B cell (primary cell): ENCODE measurements around the gene TMEM82. TPM values are rescaled to one million over a fixed set of nuclear protein-coding genes. Genes with fewer than 3 reads are reported as not detected.

Source experiments
- ATAC-seq: fragments of 200-7000 bp; cut with Tn5 transposase; one replicate; pipeline ENCODE4 v1.10.0; 2021; ENCODE audit warnings: low read depth, mild to moderate bottlenecking, moderate number of reproducible peaks, moderate library complexity
- CTCF ChIA-PET: fragments of 350-600 bp; sonication (Branson Sonifier 250); formaldehyde crosslinking; loops from one replicate; lab custom pipeline; 2021; ENCODE audit warnings: antibody characterized with exemption, inconsistent platforms; lab: Charles Lee
- POLR2A ChIA-PET: fragments of 350-600 bp; sonication (Branson Sonifier 250); formaldehyde crosslinking; loops from one replicate; lab custom pipeline; 2021; ENCODE audit warnings: antibody characterized with exemption; lab: Charles Lee
- DNase-seq: peaks from one replicate; pipeline ENCODE4 v3.0.0; 2013
- H2AFZ ChIP-seq: 2 replicates; pipeline ENCODE4 v1.6.1; 2012; ENCODE audit warnings: mild to moderate bottlenecking, low read depth, low read length; ENCODE audit not compliant: insufficient read depth, poor library complexity, severe bottlenecking
- H3K27ac ChIP-seq, 2 donors: 1 replicate in 1 of 2; 2 replicates in 1 of 2; pipeline ENCODE4 v1.5.1; 2012 to 2013; ENCODE audit warnings: low read length in 2 of 2, mild to moderate bottlenecking in 2 of 2, moderate library complexity in 1 of 2
- H3K27me3 ChIP-seq, 4 experiments: fragments of 200-600 bp in 1 of 4; sonication (generic) in 1 of 4; replicated peaks in 1 of 4; 1 replicate in 2 of 4; 2 replicates in 2 of 4; pipeline versions ENCODE4 v1.6.1 to v1.7.0; 2013 to 2016; ENCODE audit warnings: low read length in 3 of 4, mild to moderate bottlenecking in 2 of 4, mixed read lengths in 1 of 4, moderate library complexity in 1 of 4; ENCODE audit not compliant: insufficient read depth in 4 of 4, control insufficient read depth in 3 of 4; ENCODE audit errors: control extremely low read depth in 1 of 4
- H3K36me3 ChIP-seq, 2 experiments: replicated peaks in 1 of 2; 1 replicate in 1 of 2; 2 replicates in 1 of 2; pipeline versions ENCODE4 v1.6.1 to v1.7.1; 2013; ENCODE audit warnings: low read length in 1 of 2; ENCODE audit not compliant: insufficient read depth in 2 of 2, control insufficient read depth in 1 of 2; ENCODE audit errors: control extremely low read depth in 1 of 2, extremely low read depth in 1 of 2
- H3K4me1 ChIP-seq, 2 donors: fragments of 200-600 bp in 1 of 2; sonication (generic) in 1 of 2; 1 replicate in 1 of 2; 2 replicates in 1 of 2; pipeline versions ENCODE4 v1.5.1 to v1.6.1; 2013 to 2017; ENCODE audit warnings: low read length in 2 of 2; ENCODE audit not compliant: control insufficient read depth in 2 of 2, insufficient read depth in 2 of 2
- H3K4me2 ChIP-seq: replicated peaks from 2 replicates; pipeline ENCODE3; 2012; ENCODE audit warnings: mild to moderate bottlenecking, low read depth, low read length; ENCODE audit not compliant: poor library complexity, severe bottlenecking
- H3K4me3 ChIP-seq, 5 experiments: fragments of 200-600 bp in 1 of 5; sonication (generic) in 1 of 5; 1 replicate in 3 of 5; 2 replicates in 2 of 5; pipeline versions ENCODE4 v1.5.1 to v1.7.0; 2011 to 2016; ENCODE audit warnings: low read length in 4 of 5, mild to moderate bottlenecking in 4 of 5, low read depth in 2 of 5, control low read depth in 1 of 5, moderate library complexity in 1 of 5; ENCODE audit not compliant: insufficient read depth in 1 of 5; ENCODE audit errors: control extremely low read depth in 1 of 5, extremely low read depth in 1 of 5
- H3K79me2 ChIP-seq: fragments of 200-600 bp; sonication (generic); one replicate; pipeline ENCODE4 v1.6.0; 2016; ENCODE audit warnings: low read length; ENCODE audit not compliant: control insufficient read depth, insufficient read depth
- H3K9ac ChIP-seq: fragments of 200-600 bp; sonication (generic); 2 replicates; pipeline ENCODE4 v1.6.1; 2017; ENCODE audit warnings: mild to moderate bottlenecking, low read length, moderate library complexity
- H3K9me3 ChIP-seq, 3 donors: one replicate each; pipeline versions ENCODE4 v1.6.1 to v1.7.1; 2013; ENCODE audit warnings: low read length in 2 of 3; ENCODE audit not compliant: control insufficient read depth in 2 of 3, insufficient read depth in 1 of 3; ENCODE audit errors: control extremely low read depth in 1 of 3
- H4K20me1 ChIP-seq: 2 replicates; pipeline ENCODE4 v1.6.0; 2012; ENCODE audit warnings: mild to moderate bottlenecking, low read length; ENCODE audit not compliant: insufficient read depth, control insufficient read depth, poor library complexity, severe bottlenecking
- H3K27ac Mint-ChIP-seq: one replicate; pipeline ENCODE4 v1.8.0; 2021; ENCODE audit warnings: mixed read lengths
- H3K27me3 Mint-ChIP-seq: one replicate; pipeline ENCODE4 v1.8.0; 2021; ENCODE audit warnings: mixed read lengths
- H3K4me1 Mint-ChIP-seq: one replicate; pipeline ENCODE4 v1.8.0; 2021; ENCODE audit warnings: mixed read lengths
- H3K4me3 Mint-ChIP-seq: one replicate; pipeline ENCODE4 v1.8.0; 2021; ENCODE audit warnings: mixed read lengths
- H3K9me3 Mint-ChIP-seq: one replicate; pipeline ENCODE4 v1.8.0; 2022; ENCODE audit warnings: mixed read lengths; ENCODE audit not compliant: insufficient read depth
- EZH2 ChIP-seq: IDR thresholded peaks from 2 replicates; pipeline ENCODE4 v1.6.1; 2012; ENCODE audit warnings: borderline replicate concordance, low read depth, mild to moderate bottlenecking, moderate library complexity, low read length; ENCODE audit not compliant: insufficient read depth, poor library complexity, severe bottlenecking
- WGBS: methylation state at CpG from one replicate; pipeline ENCODE4 v1.1.5; 2013; ENCODE audit warnings: missing lambda C conversion rate; ENCODE audit not compliant: insufficient coverage; 5-methylcytosine and 5-hydroxymethylcytosine counted together
- intact Hi-C: fragments of 100-400 bp; cut with micrococcal nuclease; formaldehyde crosslinking; loops from one replicate; pipeline ENCODE4 v1.10.0; 2022
- polyA plus RNA-seq: library from polyadenylated mRNA; depleted of rRNA; stranded (reverse); fragments of >200 nt; gene quantifications from 2 replicates; pipeline ENCODE4 v1.2.3, GENCODE V29; 2012
- total RNA-seq, 2 donors: library from RNA; stranded (reverse); fragments of 120-200 nt in 1 of 2; gene quantifications; 1 replicate in 1 of 2; 2 replicates in 1 of 2; pipeline versions ENCODE4 v1.2.3 to v1.2.4, GENCODE V29; 2013 to 2022
- TF ChIP-seq, protein P1 (sequence below): fragments of 200-600 bp; IDR thresholded peaks from one replicate; pipeline ENCODE4 v1.8.0; 2022; ENCODE audit warnings: antibody characterized with exemption, mild to moderate bottlenecking

Gene TMEM82
- total and polyA plus RNA-seq, 2 donors (not counting 1 experiment from before 2014, with no cell fraction given): not detected

DNA sequence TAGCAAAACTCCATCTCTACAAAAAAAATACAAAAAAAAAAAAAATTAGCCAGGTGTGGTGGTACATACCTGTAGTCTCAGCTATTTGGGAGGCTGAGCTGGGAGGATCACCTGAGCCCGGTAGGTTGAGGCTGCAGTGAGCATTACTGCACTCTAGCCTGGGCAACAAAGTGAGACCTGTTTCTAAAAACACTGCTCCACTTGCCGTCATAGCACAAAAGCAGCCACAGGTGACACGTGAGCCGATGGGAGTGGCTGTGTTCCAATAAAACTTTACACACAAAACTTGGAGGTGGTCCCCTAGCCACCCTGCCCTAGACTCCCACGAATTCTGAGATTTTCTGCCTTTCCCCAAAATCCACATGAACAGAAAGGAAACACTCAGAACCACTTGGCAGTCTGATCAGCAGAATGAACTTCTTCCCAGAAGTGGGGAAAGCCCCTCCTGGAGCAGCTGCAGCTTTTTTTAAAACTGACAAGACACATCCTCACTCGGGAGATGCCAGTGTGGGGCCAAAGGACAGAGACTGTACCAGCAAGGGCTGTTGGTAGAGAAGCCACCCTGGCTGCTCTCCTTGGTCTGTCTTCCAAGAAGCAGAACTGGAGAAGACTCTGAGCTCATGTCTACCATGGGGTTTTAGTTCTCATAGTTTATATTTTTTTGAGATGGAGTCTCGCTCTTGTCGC is 34.9 kb upstream of the TMEM82 start:
- Histone ChIP-seq H2AFZ (no peak overlapping the region), H3K4me3 (no peak overlapping the region), H3K9me3 (no peaks in the 10 kb centered on the region), H3K4me2 (no peak overlapping the region), H3K27me3 (no peaks in the 10 kb centered on the region), H3K27ac (no peak overlapping the region), H3K36me3 (peaks cover 0 to 15% of the 10 kb centered on the region in 2 experiments), H3K9ac (no peak overlapping the region), H3K4me1 (peaks cover 0 to 4% of the 10 kb centered on the region in 2 donors), H3K79me2 (peaks cover 100% of the 10 kb centered on the region), H4K20me1 (peaks cover 80% of the 10 kb centered on the region)
- intact Hi-C loops: no loop called here
- POLR2A ChIA-PET: no interaction called here
- no peak for ATAC-seq
- Mint-ChIP-seq H3K9me3 (no peaks in the 10 kb centered on the region), H3K4me3 (no peak overlapping the region), H3K4me1 (peaks cover 29% of the 10 kb centered on the region), H3K27ac (no peak overlapping the region), H3K27me3 (no peaks in the 10 kb centered on the region)
- 84% methylated on average over 6 of the region's 8 CpGs for WGBS
- CTCF ChIA-PET: no interaction called here
- no peak for DNase-seq
- TF ChIP-seq, protein P1, sequence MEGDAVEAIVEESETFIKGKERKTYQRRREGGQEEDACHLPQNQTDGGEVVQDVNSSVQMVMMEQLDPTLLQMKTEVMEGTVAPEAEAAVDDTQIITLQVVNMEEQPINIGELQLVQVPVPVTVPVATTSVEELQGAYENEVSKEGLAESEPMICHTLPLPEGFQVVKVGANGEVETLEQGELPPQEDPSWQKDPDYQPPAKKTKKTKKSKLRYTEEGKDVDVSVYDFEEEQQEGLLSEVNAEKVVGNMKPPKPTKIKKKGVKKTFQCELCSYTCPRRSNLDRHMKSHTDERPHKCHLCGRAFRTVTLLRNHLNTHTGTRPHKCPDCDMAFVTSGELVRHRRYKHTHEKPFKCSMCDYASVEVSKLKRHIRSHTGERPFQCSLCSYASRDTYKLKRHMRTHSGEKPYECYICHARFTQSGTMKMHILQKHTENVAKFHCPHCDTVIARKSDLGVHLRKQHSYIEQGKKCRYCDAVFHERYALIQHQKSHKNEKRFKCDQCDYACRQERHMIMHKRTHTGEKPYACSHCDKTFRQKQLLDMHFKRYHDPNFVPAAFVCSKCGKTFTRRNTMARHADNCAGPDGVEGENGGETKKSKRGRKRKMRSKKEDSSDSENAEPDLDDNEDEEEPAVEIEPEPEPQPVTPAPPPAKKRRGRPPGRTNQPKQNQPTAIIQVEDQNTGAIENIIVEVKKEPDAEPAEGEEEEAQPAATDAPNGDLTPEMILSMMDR: no peak
- no peak for TF ChIP-seq EZH2

GRCh38 chr1:15708486-15709137 is 33.7 kb upstream of the TMEM82 start:
- Mint-ChIP-seq H3K4me1 (peaks cover 24% of the 10 kb centered on the region), H3K9me3 (no peaks in the 10 kb centered on the region), H3K4me3 (no peak overlapping the region), H3K27ac (no peak overlapping the region), H3K27me3 (no peaks in the 10 kb centered on the region)
- H3K79me2 ChIP-seq: peaks cover 97% of the 10 kb centered on the region
- peaks cover 79% of the 10 kb centered on the region for H4K20me1 ChIP-seq
- POLR2A ChIA-PET: no interaction called here
- DNase-seq (no peak), ATAC-seq (no peak)
- H3K27me3 ChIP-seq: no peaks in the 10 kb centered on the region
- CTCF ChIA-PET: no interaction called here
- H3K36me3 ChIP-seq: peaks cover 0 to 15% of the 10 kb centered on the region in 2 experiments
- no peak overlapping the region for H3K9ac ChIP-seq
- 80% methylated on average over 1 of the region's 15 CpGs for WGBS
- intact Hi-C loops: no loop called here
- TF ChIP-seq, protein P1: no peak
- no peak for TF ChIP-seq EZH2
- peaks cover 0 to 4% of the 10 kb centered on the region in 2 donors for H3K4me1 ChIP-seq
- no peaks in the 10 kb centered on the region for H3K9me3 ChIP-seq
- no peak overlapping the region for H3K27ac ChIP-seq
- no peak overlapping the region for H2AFZ ChIP-seq
- H3K4me3 ChIP-seq: no peak overlapping the region
- H3K4me2 ChIP-seq: no peak overlapping the region
